OCI-LY1 (cell line): ENCODE measurements around the gene RP9.
A peak's percentile ranks its signal among the peaks of the same experiment; 100 is the strongest.

Source experiments
- EZH2 ChIP-seq: fragments of 200-600 bp; sonication (generic), shearing (Covaris generic); IDR thresholded peaks from 2 replicates; pipeline ENCODE4 v1.8.0; 2017; ENCODE audit warnings: borderline replicate concordance, mixed run types, mild to moderate bottlenecking, antibody characterized with exemption, low read length, moderate library complexity, mixed read lengths
- TF ChIP-seq, protein P1 (sequence below): fragments of 200-600 bp; sonication (generic), shearing (Covaris generic); IDR thresholded peaks from 2 replicates; pipeline ENCODE4 v1.5.1; 2017; ENCODE audit warnings: mild to moderate bottlenecking, antibody characterized with exemption, low read length, moderate library complexity, mixed read lengths

DNA sequence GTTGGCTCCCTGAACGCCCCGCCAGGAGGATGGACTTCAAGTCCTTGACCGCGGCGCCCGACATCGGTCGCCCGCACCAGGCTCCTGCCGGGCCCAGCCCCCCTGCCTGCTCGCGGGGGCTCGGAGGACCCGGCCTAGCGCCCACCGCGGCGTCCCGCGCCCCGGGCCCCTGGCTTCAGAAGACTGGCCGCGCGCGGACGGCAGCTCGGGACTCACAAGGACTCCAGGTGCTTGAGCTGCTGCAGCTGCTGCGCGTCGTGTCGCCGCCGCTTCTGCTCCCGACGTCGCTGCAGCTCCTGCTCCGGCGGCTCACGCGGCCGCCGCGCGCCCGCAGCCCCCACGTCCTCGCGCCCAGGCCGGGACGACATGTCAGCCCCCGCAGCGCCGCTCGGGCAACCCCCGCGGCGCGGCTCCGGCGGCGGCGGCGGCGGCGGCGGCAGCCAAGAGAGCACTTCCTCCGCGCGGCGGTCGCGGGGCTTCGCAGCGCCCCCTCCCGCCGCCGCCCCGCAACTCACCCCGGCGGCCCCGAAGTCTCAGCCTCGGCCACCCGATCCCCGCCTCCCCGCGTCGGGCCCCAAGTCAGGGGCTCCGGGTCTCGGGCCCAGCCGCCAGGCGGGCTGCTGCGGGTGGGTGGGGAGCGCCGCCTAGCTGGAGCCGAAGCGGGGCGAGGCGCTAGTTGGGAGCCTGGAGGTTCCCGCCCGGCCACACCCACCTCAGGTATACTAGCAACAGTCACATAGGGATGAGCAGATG, at the start of gene RP9:
- TF ChIP-seq, protein P1, sequence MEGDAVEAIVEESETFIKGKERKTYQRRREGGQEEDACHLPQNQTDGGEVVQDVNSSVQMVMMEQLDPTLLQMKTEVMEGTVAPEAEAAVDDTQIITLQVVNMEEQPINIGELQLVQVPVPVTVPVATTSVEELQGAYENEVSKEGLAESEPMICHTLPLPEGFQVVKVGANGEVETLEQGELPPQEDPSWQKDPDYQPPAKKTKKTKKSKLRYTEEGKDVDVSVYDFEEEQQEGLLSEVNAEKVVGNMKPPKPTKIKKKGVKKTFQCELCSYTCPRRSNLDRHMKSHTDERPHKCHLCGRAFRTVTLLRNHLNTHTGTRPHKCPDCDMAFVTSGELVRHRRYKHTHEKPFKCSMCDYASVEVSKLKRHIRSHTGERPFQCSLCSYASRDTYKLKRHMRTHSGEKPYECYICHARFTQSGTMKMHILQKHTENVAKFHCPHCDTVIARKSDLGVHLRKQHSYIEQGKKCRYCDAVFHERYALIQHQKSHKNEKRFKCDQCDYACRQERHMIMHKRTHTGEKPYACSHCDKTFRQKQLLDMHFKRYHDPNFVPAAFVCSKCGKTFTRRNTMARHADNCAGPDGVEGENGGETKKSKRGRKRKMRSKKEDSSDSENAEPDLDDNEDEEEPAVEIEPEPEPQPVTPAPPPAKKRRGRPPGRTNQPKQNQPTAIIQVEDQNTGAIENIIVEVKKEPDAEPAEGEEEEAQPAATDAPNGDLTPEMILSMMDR, result peak; percentile 71
- no peak for TF ChIP-seq EZH2
